Left ventricle myocardium inferior (tissue), 1 donor: ENCODE results near the gene UGP2. TPM values are rescaled to one million over a fixed set of nuclear protein-coding genes. Genes with fewer than 3 reads are reported as not detected.
"Not testable (repeated sequence)": the region's sequence is repeated elsewhere in the genome, so short reads cannot be mapped to it uniquely, and the experiment has no call there.

ENCODE experiments used
- DNase-seq: peaks from one replicate; pipeline ENCODE4 v3.0.0-alpha.2; 2020
- H3K27ac ChIP-seq: fragments of 200-600 bp; replicated peaks from 2 replicates; pipeline ENCODE4 v1.8.0; 2021
- H3K27me3 ChIP-seq: fragments of 200-600 bp; 2 replicates; pipeline ENCODE4 v1.8.0; 2021; ENCODE audit warnings: low read depth
- H3K36me3 ChIP-seq: fragments of 200-600 bp; 2 replicates; pipeline ENCODE4 v1.8.0; 2021
- H3K4me1 ChIP-seq: fragments of 200-600 bp; 2 replicates; pipeline ENCODE4 v1.8.0; 2021
- H3K4me3 ChIP-seq: fragments of 200-600 bp; 2 replicates; pipeline ENCODE4 v1.8.0; 2021; ENCODE audit warnings: mild to moderate bottlenecking, moderate library complexity
- H3K9me3 ChIP-seq: fragments of 200-600 bp; replicated peaks from 2 replicates; pipeline ENCODE4 v1.8.0; 2021
- intact Hi-C: fragments of 100-400 bp; cut with micrococcal nuclease; formaldehyde crosslinking; loops from one replicate; pipeline ENCODE4 v1.11.0; 2022
- total RNA-seq: library from RNA; stranded (reverse); fragmentation: NEBNext Ultra II Directional; extraction: Animal tissue kit (Norgen Biotek cat#: 25700); gene quantifications from one replicate; pipeline ENCODE4 v1.2.1, GENCODE V29; 2021
- TF ChIP-seq, protein P1 (sequence below): fragments of 200-600 bp; IDR thresholded peaks from 2 replicates; pipeline ENCODE4 v1.8.0; 2021; ENCODE audit warnings: antibody characterized with exemption, mild to moderate bottlenecking, borderline replicate concordance
- donor health status: DM: no; HTN: yes; CAD: no; lungs with severe emphysema.

Gene UGP2
- total RNA-seq, 1 donor from 2014 or later, result 394 TPM

DNA sequence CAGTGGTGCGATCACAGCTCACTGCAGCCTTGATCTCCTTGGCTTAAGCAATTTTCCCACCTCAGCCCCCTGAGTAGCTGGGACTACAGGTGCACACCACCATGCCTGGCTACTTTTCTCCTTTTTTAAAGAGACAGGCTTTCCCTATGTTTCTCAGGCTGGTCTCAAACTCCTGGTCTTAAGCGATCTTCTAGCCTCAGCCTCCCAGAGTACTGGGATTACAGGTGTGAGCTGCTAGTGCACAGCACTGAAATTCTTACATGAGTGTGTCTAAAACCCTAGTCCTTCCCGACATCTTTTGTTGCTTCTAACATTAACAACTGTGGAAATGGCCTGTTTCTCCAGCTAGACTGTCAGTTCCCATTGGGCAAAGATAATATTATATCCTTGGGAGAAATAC lies 2.9 kb downstream of the UGP2 start:
- Histone ChIP-seq H3K36me3 (no peaks in the 10 kb centered on the region), H3K4me3 (peak overlapping the region; percentile 85), H3K4me1 (peaks cover 90% of the 10 kb centered on the region), H3K9me3 (no peaks in the 10 kb centered on the region), H3K27ac (peak overlapping the region; percentile 97), H3K27me3 (no peaks in the 10 kb centered on the region)
- intact Hi-C loops, result loop anchor here (10.0 kb wide), 1 partner anchor 150 kb away; no protein-coding TSS in a partner anchor
- TF ChIP-seq, protein P1, sequence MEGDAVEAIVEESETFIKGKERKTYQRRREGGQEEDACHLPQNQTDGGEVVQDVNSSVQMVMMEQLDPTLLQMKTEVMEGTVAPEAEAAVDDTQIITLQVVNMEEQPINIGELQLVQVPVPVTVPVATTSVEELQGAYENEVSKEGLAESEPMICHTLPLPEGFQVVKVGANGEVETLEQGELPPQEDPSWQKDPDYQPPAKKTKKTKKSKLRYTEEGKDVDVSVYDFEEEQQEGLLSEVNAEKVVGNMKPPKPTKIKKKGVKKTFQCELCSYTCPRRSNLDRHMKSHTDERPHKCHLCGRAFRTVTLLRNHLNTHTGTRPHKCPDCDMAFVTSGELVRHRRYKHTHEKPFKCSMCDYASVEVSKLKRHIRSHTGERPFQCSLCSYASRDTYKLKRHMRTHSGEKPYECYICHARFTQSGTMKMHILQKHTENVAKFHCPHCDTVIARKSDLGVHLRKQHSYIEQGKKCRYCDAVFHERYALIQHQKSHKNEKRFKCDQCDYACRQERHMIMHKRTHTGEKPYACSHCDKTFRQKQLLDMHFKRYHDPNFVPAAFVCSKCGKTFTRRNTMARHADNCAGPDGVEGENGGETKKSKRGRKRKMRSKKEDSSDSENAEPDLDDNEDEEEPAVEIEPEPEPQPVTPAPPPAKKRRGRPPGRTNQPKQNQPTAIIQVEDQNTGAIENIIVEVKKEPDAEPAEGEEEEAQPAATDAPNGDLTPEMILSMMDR, result no peak
- no peak for DNase-seq

DNA sequence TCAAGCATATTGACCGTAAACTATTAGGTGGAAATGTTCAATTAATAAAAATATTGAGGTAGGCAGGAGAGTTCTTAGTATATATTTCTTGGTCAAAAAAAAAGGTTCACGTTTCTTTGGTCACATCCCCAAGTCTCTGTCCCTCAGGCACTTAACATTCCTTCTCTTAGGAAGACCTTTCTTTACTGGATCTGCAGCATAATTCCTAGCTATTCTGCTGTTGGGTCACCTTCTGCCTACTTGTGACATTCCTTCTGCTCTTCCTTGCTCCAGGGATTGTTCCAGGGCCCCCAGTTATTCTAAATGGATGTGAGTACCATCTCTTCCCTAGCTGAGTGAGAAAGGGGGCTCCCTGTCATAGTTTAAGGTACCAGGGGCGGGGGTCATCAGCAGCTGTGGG lies 4.2 kb downstream of the UGP2 start:
- no peaks in the 10 kb centered on the region for H3K27me3 ChIP-seq
- no peak for DNase-seq
- H3K4me3 ChIP-seq, result peak overlapping the region; percentile 85
- TF ChIP-seq, protein P1, result no peak
- H3K36me3 ChIP-seq, result no peaks in the 10 kb centered on the region
- no peaks in the 10 kb centered on the region for H3K9me3 ChIP-seq
- peak overlapping the region; percentile 97 for H3K27ac ChIP-seq
- peaks cover 93% of the 10 kb centered on the region for H3K4me1 ChIP-seq
- intact Hi-C loops, result loop anchor here (10.0 kb wide), 1 partner anchor 151 kb away; no protein-coding TSS in a partner anchor

GRCh38 chr2:63846487-63846886 lies 4.8 kb downstream of the UGP2 start:
- intact Hi-C loops, result loop anchor here (10.0 kb wide), 1 partner anchor 152 kb away; no protein-coding TSS in a partner anchor
- DNase-seq, result no peak
- H3K4me1 ChIP-seq, result peaks cover 93% of the 10 kb centered on the region
- peak overlapping the region; percentile 85 for H3K4me3 ChIP-seq
- peak overlapping the region; percentile 97 for H3K27ac ChIP-seq
- TF ChIP-seq, protein P1, result no peak
- H3K36me3 ChIP-seq, result no peaks in the 10 kb centered on the region
- H3K9me3 ChIP-seq, result no peaks in the 10 kb centered on the region
- H3K27me3 ChIP-seq, result no peaks in the 10 kb centered on the region

DNA sequence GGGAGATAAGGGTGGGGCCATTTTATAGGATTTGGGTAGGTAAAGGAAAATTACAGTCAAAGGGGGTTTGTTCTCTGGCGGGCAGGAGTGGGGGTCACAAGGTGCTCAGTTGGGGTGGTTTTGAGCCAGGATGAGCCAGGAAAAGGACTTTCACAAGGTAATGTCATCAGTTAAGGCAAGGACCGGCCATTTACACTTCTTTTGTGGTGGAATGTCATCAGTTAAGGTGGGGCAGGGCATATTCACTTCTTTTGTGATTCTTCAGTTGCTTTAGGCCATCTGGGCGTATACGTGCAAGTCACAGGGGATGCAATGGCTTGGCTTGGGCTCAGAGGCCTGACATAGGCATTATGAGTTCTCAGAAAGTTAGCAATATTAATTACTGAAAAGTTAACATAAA lies 5.9 kb downstream of the UGP2 start:
- not testable (repeated sequence) for H3K36me3 ChIP-seq, DNase-seq, H3K4me3 ChIP-seq, H3K27me3 ChIP-seq, H3K9me3 ChIP-seq
- Histone ChIP-seq H3K4me1 (peaks cover 97% of the 10 kb centered on the region), H3K27ac (peak overlapping the region; percentile 97)
- intact Hi-C loops, result loop anchor here (10.0 kb wide), 1 partner anchor 153 kb away; no protein-coding TSS in a partner anchor

- Histone ChIP-seq H3K27ac (peak overlapping the region; percentile 97), H3K27me3 (no peaks in the 10 kb centered on the region), H3K4me3 (peak overlapping the region; percentile 1), H3K9me3 (no peaks in the 10 kb centered on the region), H3K4me1 (peaks cover 98% of the 10 kb centered on the region), H3K36me3 (no peaks in the 10 kb centered on the region)
- TF ChIP-seq, protein P1, result no peak
- intact Hi-C loops, result loop anchor here (10.0 kb wide), 1 partner anchor 155 kb away; no protein-coding TSS in a partner anchor
- DNase-seq, result no peak
Measured at GRCh38 chr2:63849381-63850203, 7.9 kb downstream of the UGP2 start.

DNA sequence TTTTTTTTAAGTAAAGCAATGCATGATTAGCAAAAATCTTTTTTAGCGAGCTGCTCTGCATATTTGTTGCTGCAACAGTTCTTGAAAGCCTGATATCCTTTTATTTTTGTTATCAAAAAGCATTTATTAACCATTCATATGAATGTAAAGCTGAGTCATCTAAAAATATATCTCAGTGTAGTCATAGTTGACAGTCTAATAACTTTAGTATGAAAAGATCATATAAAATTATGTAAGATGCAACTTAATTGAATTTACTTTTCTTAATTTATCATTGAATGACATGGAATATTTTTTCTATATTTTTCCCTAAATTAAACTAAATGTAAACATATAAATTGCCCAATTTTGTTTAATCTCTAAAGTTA lies 8.5 kb downstream of the UGP2 start:
- intact Hi-C loops, result no loop called here

More for the DNA sequence above, 8.5 kb downstream of the UGP2 start:
- H3K9me3 ChIP-seq, result no peaks in the 10 kb centered on the region
- TF ChIP-seq, protein P1, result no peak
- H3K36me3 ChIP-seq, result no peaks in the 10 kb centered on the region
- no peaks in the 10 kb centered on the region for H3K27me3 ChIP-seq
- peak overlapping the region; percentile 97 for H3K27ac ChIP-seq
- H3K4me3 ChIP-seq, result no peak overlapping the region
- DNase-seq, result no peak
- peaks cover 98% of the 10 kb centered on the region for H3K4me1 ChIP-seq
